Mucosa of gallbladder (tissue), 1 donor: ENCODE data around the gene SSTR4. TPM values are rescaled to one million over a fixed set of nuclear protein-coding genes. Genes with fewer than 3 reads are reported as not detected.

Experiments
- DNase-seq: peaks from one replicate; pipeline ENCODE4 v3.0.0-alpha.2; 2020; ENCODE audit warnings: low spot score
- total RNA-seq: library from RNA; stranded (reverse); gene quantifications from one replicate; pipeline ENCODE4 v1.2.1, GENCODE V29; 2021
- donor health status: DM: no; HTN: no; CAD: no.

The SSTR4 gene
- total RNA-seq, 1 donor from 2014 or later, result not detected

GRCh38 chr20:23086931-23087411 lies 51.9 kb downstream of the SSTR4 start:
- DNase-seq, result no peak

- no peak for DNase-seq
Measured at GRCh38 chr20:23087587-23088251, 52.6 kb downstream of the SSTR4 start.

Other genes starting within 250 kb of the SSTR4 start
- gene THBD, start 14.4 kb downstream of the SSTR4 start, total RNA-seq, result 11.6 TPM
- gene CD93, start 51.0 kb downstream of the SSTR4 start, total RNA-seq, result 38.4 TPM